ENCODE measurements around the gene DEDD2. TPM values are rescaled to one million over a fixed set of nuclear protein-coding genes. Genes with fewer than 3 reads are reported as not detected.

The DEDD2 gene
- total RNA-seq, 1 experiment from 2014 or later = 32.7 TPM

DNA sequence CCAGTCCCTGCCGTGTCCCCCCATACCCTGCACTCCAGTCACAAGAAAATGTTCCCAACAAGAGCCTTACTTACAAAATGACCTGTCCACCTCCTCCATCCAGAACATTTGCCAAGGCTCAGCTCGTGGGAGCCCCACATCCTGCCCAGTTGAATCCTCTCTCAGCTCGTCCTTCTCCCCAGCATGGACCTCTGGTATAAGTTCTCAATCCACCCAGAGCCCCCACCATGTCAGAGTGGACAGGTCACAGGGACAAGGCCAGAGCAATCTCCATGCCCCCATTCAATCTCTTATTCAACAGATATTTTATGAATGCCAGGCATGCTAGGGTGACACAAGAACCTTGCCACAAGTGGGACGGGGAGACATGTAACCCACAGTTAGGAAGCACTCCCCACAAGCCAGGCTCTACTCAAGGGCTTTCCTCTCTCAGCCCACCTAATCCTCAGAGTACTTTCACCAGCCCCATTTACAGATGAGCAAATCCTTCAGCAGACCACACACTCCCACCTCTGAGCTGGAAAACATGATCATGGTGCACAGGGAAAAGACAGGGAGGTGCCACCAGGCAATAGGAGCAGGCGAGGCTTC lies 15.1 kb downstream of the DEDD2 start:
- 0 out of 2 replicates have a peak, but pooled peaks cover 6% of the 10 kb centered on the region for H4K20me1 ChIP-seq (ENCODE audit: insufficient read depth)
- RAD21 ChIA-PET (ENCODE audit: low non-redundant PET in 1 of 2, low total read pairs in 2 of 2, uncharacterized antibody in 2 of 2, unreplicated experiment in 2 of 2) = no interaction called here
- no peak overlapping the region for H2AFZ ChIP-seq (ENCODE audit: low read depth, low read length, poor library complexity, severe bottlenecking)
- peaks cover 1 to 43% of the 10 kb centered on the region in 2 experiments; a peak in 3 of 4 replicates for H3K4me1 ChIP-seq (ENCODE audit: control insufficient read depth in 1 of 2, insufficient read depth in 2 of 2, low read length in 2 of 2)
- ATAC-seq (no peak), DNase-seq (ENCODE audit: low read depth, low spot score) (no peak)
- intact Hi-C loops (cut with micrococcal nuclease) = no loop called here
- H3K9me3 ChIP-seq (ENCODE audit: control insufficient read depth in 1 of 2, insufficient read depth in 1 of 2, low read depth in 1 of 2, low read length in 2 of 2) = no peaks in the 10 kb centered on the region
- H3K27me3 ChIP-seq (ENCODE audit: insufficient read depth, low read length) = no peaks in the 10 kb centered on the region
- H3K27ac ChIP-seq (ENCODE audit: low read depth, low read length) = no peak overlapping the region
- peaks cover 80% of the 10 kb centered on the region for H3K79me2 ChIP-seq (ENCODE audit: insufficient read depth, low read length)
- H3K9me2 ChIP-seq (ENCODE audit: insufficient read depth) = no peaks in the 10 kb centered on the region
- no peak overlapping the region for H3K4me3 ChIP-seq (replicated peaks in 1 of 2; ENCODE audit: low read depth in 1 of 2, low read length in 2 of 2)
- POLR2A ChIA-PET = no interaction called here
- H3K4me2 ChIP-seq (ENCODE audit: low read length) = no peak overlapping the region
- TF ChIP-seq POLR2AphosphoS5 (IDR thresholded peaks at IDR 0.05; ENCODE audit: low read depth, low read length) = no peak
- TF ChIP-seq ZNF274 (IDR thresholded peaks at IDR 0.05; ENCODE audit: low read depth, low read length) = no peak
- H3K9ac ChIP-seq (ENCODE audit: low read length) = no peak overlapping the region
- CTCF ChIA-PET = no interaction called here
- no TSS peak for BruUV-seq (replicated peaks)
- H3K36me3 ChIP-seq (ENCODE audit: control insufficient read depth in 1 of 2, insufficient read depth in 2 of 2, low read length in 2 of 2) = peaks cover 23 to 58% of the 10 kb centered on the region in 2 experiments

DNA sequence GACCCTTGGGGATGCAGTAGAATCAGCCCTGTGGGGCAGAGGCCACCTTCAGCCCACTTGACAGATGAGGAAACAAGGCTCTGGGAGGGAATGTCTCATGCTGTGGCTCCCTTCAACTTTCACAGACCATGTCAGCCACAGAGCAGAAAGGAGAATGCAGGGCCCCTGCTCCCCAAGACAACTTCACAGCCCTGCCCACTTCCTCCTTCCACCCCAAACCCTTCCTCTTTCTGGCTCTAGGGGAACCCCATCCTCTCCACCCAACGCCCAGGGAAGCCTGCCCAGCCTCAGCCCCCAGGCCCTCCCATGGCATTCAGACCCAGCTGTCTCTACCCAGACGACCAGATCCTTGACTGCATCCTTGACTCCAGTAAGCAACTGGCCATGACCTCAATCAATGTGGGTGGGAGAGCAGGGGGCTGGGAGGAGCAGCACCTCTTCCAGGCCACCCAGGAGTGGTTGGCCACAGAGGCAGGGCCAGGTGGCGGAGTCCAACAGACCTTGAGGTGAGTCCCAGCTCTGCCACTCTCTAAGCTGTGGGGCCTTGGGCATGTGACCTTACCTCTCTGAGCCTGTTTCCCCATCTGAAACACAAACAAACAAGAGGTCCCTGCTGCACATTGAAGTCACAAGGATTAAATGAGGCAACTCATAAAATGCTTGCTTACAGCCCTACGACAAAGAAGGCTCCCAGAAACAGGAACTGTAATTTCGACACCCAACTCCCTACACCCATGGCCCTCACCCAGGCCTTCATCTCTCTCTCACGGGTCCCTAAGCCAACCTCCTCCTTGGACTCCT lies 15.8 kb downstream of the DEDD2 start:
- intact Hi-C loops (cut with micrococcal nuclease) = no loop called here
- H3K9ac ChIP-seq (ENCODE audit: low read length) = no peak overlapping the region
- POLR2A ChIA-PET = no interaction called here
- no peaks in the 10 kb centered on the region for H3K27me3 ChIP-seq (ENCODE audit: insufficient read depth, low read length)
- H3K4me1 ChIP-seq (ENCODE audit: control insufficient read depth in 1 of 2, insufficient read depth in 2 of 2, low read length in 2 of 2) = peaks cover 0 to 42% of the 10 kb centered on the region in 2 experiments; a peak in 3 of 4 replicates
- no peak for ATAC-seq
- no peaks in the 10 kb centered on the region for H3K9me3 ChIP-seq (ENCODE audit: control insufficient read depth in 1 of 2, insufficient read depth in 1 of 2, low read depth in 1 of 2, low read length in 2 of 2)
- CTCF ChIA-PET = no interaction called here
- no peak overlapping the region for H3K27ac ChIP-seq (ENCODE audit: low read depth, low read length)
- RAD21 ChIA-PET (ENCODE audit: low non-redundant PET in 1 of 2, low total read pairs in 2 of 2, uncharacterized antibody in 2 of 2, unreplicated experiment in 2 of 2) = no interaction called here
- H4K20me1 ChIP-seq (ENCODE audit: insufficient read depth) = 0 out of 2 replicates have a peak, but pooled peaks cover 6% of the 10 kb centered on the region
- H3K9me2 ChIP-seq (ENCODE audit: insufficient read depth) = no peaks in the 10 kb centered on the region
- H2AFZ ChIP-seq (ENCODE audit: low read depth, low read length, poor library complexity, severe bottlenecking) = no peak overlapping the region
- peaks cover 73% of the 10 kb centered on the region for H3K79me2 ChIP-seq (ENCODE audit: insufficient read depth, low read length)
- BruUV-seq (replicated peaks) = no TSS peak
- DNase-seq (ENCODE audit: low read depth, low spot score) = no peak
- peaks cover 23 to 55% of the 10 kb centered on the region in 2 experiments for H3K36me3 ChIP-seq (ENCODE audit: control insufficient read depth in 1 of 2, insufficient read depth in 2 of 2, low read length in 2 of 2)
- H3K4me2 ChIP-seq (ENCODE audit: low read length) = no peak overlapping the region
- no peak overlapping the region for H3K4me3 ChIP-seq (replicated peaks in 1 of 2; ENCODE audit: low read depth in 1 of 2, low read length in 2 of 2)
- TF ChIP-seq, protein P1, sequence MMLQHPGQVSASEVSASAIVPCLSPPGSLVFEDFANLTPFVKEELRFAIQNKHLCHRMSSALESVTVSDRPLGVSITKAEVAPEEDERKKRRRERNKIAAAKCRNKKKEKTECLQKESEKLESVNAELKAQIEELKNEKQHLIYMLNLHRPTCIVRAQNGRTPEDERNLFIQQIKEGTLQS (IDR thresholded peaks at IDR 0.05) = no peak
- no peak for TF ChIP-seq ZFX (IDR thresholded peaks at IDR 0.05)
- TF ChIP-seq, protein P2, sequence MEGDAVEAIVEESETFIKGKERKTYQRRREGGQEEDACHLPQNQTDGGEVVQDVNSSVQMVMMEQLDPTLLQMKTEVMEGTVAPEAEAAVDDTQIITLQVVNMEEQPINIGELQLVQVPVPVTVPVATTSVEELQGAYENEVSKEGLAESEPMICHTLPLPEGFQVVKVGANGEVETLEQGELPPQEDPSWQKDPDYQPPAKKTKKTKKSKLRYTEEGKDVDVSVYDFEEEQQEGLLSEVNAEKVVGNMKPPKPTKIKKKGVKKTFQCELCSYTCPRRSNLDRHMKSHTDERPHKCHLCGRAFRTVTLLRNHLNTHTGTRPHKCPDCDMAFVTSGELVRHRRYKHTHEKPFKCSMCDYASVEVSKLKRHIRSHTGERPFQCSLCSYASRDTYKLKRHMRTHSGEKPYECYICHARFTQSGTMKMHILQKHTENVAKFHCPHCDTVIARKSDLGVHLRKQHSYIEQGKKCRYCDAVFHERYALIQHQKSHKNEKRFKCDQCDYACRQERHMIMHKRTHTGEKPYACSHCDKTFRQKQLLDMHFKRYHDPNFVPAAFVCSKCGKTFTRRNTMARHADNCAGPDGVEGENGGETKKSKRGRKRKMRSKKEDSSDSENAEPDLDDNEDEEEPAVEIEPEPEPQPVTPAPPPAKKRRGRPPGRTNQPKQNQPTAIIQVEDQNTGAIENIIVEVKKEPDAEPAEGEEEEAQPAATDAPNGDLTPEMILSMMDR (IDR thresholded peaks at IDR 0.05 in 2 of 3, conservative IDR thresholded peaks at IDR 0.05 in 1 of 3; ENCODE audit: borderline replicate concordance in 1 of 3, insufficient read depth in 1 of 3, low read depth in 2 of 3, low read length in 2 of 3) = no peak
- no peak for TF ChIP-seq CEBPB (IDR thresholded peaks at IDR 0.05; ENCODE audit: low read depth)
- TF ChIP-seq, protein P3, sequence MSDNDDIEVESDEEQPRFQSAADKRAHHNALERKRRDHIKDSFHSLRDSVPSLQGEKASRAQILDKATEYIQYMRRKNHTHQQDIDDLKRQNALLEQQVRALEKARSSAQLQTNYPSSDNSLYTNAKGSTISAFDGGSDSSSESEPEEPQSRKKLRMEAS (IDR thresholded peaks at IDR 0.05) = no peak
- TF ChIP-seq CBX3 (IDR thresholded peaks at IDR 0.05; ENCODE audit: low read depth) = no peak
- no peak for TF ChIP-seq POLR2A (IDR thresholded peaks at IDR 0.05; ENCODE audit: borderline replicate concordance, extremely low read depth, insufficient read depth, insufficient read length)
- TF ChIP-seq EGR1 (IDR thresholded peaks at IDR 0.05; ENCODE audit: low read depth) = no peak
- TF ChIP-seq, protein P4, sequence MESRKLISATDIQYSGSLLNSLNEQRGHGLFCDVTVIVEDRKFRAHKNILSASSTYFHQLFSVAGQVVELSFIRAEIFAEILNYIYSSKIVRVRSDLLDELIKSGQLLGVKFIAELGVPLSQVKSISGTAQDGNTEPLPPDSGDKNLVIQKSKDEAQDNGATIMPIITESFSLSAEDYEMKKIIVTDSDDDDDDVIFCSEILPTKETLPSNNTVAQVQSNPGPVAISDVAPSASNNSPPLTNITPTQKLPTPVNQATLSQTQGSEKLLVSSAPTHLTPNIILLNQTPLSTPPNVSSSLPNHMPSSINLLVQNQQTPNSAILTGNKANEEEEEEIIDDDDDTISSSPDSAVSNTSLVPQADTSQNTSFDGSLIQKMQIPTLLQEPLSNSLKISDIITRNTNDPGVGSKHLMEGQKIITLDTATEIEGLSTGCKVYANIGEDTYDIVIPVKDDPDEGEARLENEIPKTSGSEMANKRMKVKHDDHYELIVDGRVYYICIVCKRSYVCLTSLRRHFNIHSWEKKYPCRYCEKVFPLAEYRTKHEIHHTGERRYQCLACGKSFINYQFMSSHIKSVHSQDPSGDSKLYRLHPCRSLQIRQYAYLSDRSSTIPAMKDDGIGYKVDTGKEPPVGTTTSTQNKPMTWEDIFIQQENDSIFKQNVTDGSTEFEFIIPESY (IDR thresholded peaks at IDR 0.05; ENCODE audit: extremely low read depth, insufficient replicate concordance, low read length) = no peak
- TF ChIP-seq ZNF274 (IDR thresholded peaks at IDR 0.05; ENCODE audit: low read depth, low read length) = no peak
- TF ChIP-seq EZH2phosphoT487 (IDR thresholded peaks at IDR 0.05; ENCODE audit: borderline replicate concordance) = no peak
- TF ChIP-seq SP1 (IDR thresholded peaks at IDR 0.05; ENCODE audit: low read depth) = no peak
- TF ChIP-seq TCF7L2 (IDR thresholded peaks at IDR 0.05; ENCODE audit: borderline replicate concordance, extremely low read depth, insufficient read depth, insufficient read length) = no peak
- no peak for TF ChIP-seq RAD21 (IDR thresholded peaks at IDR 0.05; ENCODE audit: low read depth)
